Measurements from ENCODE around the gene PPP2R5B.

The PPP2R5B gene

DNA sequence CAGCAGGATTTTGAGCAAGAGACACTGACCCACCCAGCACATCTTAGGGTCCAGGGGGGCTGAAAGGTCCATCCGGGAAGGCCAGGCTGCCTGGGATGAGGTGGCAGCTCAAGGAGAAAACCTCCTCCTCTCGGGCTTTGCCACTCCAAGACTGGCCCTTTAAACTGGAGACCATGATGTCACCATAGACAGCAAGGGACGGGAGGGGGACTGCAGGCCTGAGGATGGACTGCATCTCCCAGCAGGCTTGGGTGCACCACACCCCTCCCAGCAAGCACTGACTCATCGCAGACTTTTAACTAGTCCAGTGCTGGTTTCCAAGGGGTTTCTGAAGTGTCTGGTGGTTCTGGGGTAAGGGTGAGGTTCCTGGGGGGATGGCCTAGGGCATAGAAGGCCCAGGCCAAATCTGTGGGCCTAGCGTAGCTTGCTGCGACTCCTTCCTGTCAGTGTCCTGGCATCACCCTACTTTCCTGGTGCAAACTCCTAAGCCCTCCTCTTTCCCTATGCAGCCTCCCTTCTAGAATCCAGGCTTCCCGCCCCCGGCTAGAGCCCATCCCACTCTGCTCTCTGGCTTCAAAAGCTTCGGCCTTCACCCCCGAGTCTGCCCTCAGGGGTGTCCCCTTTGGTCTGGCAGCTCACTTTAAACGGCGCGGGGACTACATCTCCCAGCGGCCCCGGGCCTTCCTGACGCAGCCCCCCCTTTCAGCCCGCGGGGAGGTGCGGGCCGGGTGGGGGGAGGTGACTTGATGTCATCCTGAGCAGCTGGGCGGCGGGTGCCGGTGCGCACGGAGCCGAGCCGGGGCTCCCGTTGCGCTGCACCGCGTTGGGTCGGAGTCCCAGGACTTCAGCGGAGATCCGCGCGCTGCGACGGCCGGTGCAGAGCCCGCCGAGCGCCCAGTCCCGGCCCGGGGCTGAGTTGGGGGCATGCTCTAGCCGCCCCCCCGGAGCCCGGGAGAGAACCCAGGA lies at the start of gene PPP2R5B:
PPP2R5B (plus strand) TSS at position 746 of the 966 bp plus-strand sequence. CDS start 1,046 bp downstream, outside the sequence.
- peak; percentile 76 to 77 for DNase-seq (ENCODE audit: low read depth in 2 of 2)

DNA sequence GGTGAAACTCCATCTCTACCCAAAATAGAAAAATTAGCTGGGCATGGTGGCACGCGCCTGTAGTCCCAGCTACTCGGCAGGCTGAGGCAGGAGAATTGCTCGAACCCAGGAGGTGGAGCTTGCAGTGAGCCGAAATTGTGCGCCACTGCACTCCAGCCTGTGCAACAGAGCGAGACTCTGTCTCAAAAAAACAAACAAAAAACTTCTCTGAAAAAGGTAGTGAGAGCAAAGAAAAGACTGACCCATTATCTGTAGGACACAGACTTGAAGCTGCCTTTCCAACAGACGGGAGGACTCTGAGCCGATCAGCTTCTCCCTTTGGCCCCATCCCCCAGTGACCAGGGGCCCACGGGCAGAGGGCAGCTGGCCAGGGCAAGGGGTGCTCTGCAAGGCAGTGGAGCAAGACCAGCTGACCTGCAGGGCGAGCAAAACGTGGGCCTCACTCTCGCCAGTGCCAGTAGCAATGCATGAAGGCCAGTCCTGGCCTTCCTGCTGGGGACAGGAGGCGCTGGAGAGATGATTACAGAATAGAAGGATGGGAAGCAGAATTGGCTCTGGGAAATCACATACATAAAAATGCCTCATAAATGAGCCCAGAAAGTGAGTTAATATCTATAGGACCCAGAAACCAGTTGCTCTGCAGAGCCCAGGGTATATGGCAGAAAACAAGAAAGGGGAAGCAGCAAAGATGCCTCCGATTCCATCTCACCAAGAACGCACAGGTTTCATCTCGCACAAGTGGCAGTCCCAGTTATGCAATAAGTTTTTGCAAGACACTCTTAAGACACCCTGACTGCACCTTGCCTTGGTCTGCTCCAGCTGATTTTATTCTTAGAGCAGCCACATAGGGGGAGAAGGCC lies 48.9 kb upstream of the PPP2R5B start:
- DNase-seq (ENCODE audit: low read depth in 2 of 2) = no peak

DNA sequence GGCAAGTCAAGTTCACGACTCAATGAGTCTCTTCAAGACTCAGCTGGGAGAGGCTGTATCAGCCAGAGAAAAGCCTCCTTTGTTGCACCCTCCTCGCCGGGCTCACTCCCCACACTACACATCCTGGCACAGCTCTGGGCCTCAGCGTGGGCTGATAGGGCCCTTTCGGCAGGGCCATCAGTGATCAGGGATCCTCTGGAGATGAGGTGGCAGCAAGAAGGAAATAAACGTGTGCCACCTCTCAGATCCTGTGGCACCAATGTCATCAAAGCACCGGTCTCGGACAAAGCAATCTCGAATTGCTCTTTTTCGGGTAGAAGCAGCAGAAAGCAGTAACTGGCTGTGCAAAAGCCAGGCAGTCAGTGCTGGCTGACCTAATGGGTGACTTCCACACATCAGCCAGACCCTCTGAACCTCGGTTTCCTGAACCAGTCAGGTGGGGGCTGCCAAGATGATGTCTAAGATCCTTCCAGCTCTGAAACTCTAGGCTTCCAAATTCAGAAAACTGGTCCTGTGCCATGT lies 48.2 kb upstream of the PPP2R5B start:
- no peak for DNase-seq (ENCODE audit: low read depth in 2 of 2)

DNA sequence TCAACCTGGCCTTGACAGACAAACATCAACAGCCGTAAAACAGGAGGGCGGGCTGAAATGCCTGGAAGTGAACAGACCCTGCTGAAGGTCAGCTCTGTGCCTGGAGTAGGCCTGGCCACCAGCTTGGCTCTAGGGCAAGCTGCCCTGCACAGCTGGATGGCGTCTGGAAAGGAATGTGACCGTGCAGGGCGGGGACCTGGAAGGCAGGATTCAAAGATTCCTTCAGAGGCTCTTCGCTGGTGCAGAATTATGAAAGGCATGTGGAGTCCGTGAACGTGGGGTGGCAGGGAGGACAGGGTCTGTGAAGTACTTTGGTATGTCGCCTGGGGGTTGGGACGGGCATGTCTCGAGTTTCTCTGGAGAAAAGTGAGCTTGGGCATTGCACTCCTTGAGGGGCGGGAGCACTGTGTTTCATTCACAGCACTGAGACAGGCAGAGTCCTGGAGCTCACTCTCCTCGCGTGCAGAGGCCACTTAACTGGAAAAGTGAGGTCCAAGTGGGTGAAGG lies 47.6 kb upstream of the PPP2R5B start:
- peak in 1 of 2 experiments; percentile 14 for DNase-seq (ENCODE audit: low read depth in 2 of 2)

DNA sequence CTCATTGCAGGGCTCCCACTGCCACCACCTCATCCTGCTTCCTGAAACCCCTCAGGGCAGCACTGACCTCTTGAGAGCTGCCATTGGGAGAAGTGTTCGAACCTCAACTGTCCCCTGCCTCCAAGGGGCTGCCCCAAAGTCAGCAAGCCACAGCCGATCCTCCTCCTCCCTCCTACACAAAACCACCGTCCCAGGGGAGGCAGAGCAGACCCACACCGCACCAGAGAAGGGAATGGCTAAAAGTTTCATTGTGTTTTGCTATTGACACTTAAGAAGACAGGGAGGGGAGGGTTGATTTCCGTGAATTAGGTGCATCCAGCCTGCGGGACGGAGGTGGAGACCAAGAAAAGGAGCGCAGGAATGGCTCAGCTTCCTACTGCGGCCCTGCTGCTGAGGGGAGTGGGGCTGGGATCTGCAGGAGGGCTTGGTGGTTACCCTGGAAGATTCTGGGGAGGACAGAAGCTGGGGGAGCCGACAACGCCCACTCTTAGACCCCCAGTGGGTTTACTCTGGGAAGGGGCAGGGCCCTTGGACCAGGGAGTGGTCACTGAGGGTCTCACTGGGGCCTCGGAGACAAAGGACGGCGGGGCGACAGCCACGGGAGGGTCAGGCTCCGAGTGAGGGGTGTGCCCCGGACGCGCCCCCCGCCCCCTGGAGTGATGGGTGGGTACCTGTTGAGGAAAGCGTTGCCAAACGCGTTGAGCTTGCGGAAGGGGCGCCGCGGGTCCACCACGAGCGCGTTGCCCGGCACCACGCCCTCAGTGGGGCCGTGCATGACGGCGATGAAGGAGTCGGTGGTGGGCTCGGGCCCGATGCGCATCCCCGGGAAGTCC lies 46.9 kb upstream of the PPP2R5B start:
- DNase-seq (ENCODE audit: low read depth in 2 of 2) = no peak

DNA sequence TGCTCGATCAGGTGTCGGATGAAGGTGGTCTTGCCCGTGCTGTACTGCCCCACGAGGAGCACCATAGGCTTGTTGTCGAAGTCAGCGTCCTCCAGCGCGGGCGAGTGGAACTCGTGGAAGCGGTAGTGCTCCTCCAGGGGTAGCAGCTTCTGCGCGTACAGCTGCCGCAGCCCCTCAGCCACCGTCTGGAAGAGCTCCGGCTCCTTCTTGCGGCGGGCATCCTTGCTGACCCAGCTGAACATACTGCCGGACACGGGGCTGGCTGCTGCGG lies 46.3 kb upstream of the PPP2R5B start:
- peak in 1 of 2 experiments; percentile 13 for DNase-seq (ENCODE audit: low read depth in 2 of 2)

DNA sequence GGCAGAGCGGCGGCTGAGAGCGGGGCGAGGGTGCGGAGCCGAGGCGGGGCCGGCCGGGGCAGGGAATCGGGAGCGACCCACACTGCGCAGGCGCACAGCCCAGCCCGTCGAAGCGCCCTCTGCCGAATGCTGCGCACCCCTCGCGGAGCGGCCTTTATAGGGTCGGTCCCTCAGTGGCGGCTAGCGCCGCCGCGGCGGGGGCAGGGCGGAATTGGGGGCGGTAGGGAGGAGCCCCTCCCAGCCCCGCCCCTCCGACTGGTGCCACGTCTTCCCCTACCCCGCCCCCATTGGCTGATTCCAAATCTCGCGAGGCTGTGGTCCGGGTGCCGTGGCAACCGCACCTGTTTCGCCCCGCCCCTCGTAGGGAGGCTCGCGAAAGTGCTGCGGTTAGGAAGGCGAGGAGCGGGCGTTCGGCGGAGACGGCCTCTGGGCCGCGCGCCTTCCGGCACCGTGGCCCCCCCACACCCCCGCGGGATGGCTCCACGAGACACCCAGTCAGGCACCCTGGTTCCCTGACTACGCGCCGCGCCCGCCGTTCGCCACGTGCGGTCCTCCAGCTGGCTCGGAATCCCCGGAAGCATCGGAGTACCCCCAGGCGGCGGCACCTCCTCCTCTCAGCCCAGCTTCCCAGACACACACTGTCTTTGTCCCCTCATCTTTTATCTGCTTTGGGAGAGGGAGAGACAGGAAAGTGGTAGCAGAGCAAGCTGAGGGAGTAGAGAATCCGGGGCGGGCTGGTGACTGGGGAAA lies 45.8 kb upstream of the PPP2R5B start, which contains the start of gene EHD1:
EHD1 (minus strand) TSS at position 128 of the 750 bp plus-strand sequence. CDS start 157 bp downstream, outside the sequence.
- peak; percentile 95 to 96 for DNase-seq (ENCODE audit: low read depth in 2 of 2)

DNA sequence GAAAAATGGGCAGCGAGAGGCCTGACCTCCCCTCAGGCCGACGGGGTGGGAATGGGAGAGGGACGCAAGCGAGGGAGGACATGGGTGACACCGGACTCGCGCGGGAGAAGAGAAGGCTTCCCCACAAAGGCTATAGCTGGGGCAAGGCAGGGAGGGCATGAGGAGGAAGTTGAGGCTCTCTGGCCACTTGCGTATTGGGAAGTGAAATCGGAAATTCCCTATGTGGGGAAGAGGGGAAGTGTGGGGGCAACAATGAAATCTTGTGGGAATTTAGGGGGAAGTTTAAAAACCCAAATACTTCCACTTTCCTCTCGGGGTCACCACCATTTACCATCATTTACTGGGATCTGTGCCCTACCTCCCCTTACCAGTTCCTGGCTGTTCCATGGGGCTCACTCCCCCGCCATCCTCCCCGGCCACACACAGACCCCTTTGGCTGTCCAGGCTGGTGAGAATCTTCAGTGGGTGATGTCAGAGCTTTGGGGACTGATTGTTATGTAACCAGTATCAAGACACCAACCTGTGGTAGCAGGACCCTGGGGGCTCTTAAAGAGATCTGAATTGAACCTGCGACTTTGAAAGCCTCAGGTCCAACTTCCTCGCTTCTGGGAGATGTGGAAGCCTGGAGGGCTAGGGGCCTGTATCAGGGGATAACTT lies 45.1 kb upstream of the PPP2R5B start:
- DNase-seq (ENCODE audit: low read depth in 2 of 2) = no peak

DNA sequence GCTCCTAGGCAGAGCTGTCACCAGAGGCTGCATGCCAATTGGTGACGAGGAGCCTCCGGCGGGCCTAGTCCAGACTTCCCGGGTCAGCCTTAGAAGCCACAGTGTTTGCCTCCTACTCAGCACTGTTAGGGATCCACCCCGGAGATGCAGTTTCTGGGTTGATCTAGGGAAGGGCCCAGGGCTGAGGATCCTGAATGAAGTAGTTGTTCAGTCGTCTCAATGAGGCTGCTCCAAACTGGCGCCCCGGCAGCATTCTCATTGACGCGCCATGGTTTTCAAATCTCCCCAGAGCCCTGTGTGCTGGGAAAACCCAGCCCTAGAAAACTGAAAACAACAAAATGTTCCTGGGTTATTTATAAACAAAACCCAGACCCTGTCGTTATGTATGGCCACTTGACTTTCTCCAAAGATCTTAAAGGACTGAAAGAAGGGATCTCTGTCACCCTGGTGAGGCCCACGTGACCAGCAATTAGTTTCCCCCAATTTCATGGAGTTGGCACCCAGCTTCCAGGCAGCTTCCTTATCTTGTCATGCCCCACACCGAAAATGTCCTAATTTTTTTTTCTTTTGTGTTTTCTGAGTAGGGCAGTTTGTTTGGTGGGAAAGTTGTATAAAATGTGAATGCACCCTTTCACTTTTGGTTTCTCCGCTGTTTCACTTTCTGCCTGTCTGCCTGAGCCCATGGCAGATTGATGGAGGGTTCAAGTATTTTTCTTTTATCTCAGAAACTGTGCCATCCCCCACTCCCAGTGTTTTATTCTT lies 44.1 kb upstream of the PPP2R5B start:
- no peak for DNase-seq (ENCODE audit: low read depth in 2 of 2)

DNA sequence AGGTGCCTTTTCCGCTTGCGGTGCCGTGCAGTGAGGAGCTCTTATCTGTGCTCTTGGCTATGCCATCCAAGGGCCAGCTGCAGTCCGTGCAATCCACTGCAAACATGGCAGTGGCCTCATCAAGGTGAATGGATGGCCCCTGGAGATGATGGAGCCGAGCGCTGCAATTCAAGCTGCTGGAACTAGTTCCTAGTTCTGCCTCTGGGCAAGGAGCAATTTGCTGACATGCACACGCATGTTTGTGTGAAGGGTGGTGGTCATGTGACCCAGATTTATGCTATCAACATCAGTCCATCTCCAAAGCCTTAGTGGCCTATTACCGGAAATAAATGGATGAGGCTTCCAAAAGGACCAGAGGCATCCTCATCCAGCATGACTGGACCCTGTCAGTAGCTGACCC lies 43.0 kb upstream of the PPP2R5B start:
- no peak for DNase-seq (ENCODE audit: low read depth in 2 of 2)

DNA sequence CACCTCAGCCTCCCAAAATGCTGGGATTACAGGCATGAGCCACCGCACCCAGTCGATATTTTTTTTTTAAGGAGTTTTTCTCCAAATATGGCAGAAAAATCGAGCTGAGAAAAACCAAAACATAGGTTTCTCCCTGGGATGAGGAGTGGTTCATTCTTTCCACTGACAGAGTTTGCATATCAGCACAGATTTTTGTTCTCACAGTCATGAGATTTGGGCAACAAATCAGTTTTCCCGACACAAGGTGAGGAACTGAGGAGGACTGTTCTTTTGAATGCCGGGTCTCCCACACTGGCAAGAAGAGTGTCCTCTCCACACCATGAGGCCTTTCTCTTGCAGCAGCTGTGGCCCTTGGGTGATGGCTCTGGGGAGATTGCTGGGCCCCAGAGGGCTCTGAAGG lies 42.2 kb upstream of the PPP2R5B start:
- DNase-seq (ENCODE audit: low read depth in 2 of 2) = no peak

DNA sequence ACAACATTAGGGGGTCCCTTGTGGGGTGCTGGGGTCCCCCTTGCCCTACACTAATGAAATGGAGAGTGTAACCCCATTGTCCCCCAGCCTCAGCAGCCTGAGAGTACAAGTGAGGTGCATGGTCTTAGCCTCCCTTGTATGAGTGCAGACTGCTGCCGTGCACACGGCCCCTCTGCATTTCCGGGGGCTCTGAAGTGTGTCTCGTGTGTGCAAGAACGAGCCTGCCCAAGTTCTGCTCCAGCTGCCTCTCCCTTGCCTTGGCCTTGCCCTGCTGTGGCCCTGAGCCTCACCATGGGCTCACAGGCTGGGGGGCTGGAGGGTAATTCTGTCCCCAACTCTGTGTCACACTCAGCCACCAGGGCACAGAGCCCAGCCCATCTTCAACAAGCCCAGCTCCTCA lies 40.9 kb upstream of the PPP2R5B start:
- DNase-seq (ENCODE audit: low read depth in 2 of 2) = no peak

DNA sequence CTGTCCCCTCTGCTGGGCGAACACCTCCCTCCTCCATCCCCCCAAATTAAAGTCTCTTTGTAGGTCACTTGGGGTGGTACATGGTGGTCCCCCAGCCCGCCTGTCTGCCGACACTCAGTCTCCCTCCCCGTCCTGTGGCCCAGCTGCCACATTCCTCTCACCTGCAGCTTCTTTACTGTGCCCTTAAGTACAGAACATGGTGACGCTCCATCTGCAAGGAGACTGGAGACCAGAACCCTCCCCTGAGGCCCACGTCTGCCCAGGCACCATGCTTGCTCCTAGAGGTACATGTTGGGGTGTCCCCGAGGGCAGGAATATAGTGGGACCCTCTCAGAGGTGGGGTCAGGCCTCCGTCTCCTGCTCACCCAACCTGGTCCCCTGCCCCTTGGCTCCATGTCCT lies 40.5 kb upstream of the PPP2R5B start:
- DNase-seq (ENCODE audit: low read depth in 2 of 2) = no peak

DNA sequence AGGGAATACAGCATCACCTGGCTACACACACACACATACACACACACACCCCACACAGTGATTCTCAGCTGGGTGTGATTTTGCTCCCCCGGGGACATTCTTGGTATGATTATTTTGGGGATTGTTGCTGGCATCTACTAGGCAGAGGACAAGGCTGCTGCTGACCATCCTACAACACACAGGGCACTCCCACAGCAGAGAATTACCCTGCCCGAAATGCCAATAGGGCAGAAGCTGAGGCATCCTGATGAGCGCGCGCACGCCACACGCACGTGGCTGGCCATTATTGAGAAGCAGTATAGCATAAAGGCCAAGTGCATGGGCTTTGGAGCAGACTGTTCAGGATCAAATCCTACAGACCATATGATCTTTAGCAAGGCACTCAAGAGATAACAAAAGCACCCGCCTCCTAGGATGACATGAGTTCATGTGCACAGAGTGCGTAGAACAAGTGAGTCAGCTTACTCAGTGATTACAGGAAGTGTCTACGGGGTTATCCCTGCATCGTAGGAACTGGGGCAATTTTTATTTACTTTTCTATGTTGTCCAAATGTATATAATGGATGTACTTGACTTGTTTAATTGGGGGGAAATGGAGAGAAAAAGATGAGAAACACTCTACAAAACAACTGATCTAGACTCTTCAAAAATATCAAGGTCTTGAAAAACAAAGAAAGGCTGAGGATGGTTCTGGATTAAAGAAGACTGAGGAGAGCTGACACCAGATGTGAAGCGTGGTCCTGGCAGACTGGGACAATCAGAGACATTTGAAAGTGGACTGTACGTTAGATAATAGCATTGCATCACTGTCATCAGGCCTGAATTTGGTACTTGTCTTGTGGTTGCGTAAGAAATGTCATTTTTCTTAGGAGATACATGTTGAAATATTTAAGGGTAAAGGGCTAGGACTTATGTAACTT lies 38.9 kb upstream of the PPP2R5B start:
- DNase-seq (ENCODE audit: low read depth in 2 of 2) = peak in 1 of 2 experiments; percentile 27

DNA sequence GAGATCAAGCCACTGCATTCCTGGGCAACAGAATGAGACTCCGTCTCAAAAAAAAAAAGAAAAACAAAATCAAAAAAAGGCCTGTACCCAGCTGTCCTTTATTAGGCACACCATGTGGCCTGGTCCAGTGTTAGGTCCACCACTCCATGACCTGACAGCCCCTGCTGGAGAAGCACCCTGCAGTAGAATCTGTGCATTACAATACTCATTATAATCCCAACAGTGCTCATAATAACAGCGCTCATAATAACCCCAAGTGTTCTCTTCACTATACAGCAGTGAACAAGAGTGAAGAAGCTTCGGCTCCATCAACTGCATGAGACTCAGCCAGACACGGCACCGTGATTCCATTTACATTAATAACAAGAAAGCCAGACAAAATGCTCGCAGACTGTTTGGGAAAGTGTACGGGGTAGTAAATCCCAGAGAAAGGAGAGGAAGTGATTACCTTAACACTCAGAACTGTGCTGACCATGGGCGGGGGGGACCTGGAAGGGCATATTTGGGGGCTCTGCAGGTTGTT lies 37.2 kb upstream of the PPP2R5B start:
- DNase-seq (ENCODE audit: low read depth in 2 of 2) = no peak

DNA sequence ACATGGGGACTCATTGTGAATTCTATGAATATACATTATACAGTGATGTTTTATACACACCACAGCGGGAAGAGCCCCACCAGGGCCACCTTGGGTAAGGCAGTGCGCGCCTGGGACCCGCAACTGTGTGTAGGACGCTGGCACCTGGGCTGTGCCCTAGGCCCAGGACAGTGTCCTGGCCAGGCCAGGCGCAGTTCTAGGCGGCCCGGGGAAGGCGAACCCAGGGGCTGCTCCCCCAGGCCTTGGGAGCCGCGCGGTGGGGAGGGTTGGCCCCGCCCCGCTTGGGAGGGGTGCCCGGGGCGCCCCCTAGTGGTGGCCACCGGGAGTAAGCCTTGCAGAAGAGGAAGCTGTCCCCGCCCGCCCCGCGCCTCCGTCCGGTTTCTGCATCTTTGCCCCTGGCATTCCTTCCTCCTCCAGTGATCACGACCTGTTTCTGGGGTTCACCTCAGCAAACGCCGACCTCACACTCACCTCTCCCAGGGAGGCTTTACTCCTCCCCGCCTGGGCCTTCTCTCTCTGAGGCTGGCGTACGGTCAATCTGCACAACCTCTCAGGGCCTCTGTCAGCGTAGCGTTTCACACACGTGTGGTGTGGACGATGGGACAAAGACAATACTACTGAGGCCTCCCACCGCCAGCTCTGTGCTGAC lies 36.6 kb upstream of the PPP2R5B start:
- peak in 1 of 2 experiments; percentile 25 for DNase-seq (ENCODE audit: low read depth in 2 of 2)

DNA sequence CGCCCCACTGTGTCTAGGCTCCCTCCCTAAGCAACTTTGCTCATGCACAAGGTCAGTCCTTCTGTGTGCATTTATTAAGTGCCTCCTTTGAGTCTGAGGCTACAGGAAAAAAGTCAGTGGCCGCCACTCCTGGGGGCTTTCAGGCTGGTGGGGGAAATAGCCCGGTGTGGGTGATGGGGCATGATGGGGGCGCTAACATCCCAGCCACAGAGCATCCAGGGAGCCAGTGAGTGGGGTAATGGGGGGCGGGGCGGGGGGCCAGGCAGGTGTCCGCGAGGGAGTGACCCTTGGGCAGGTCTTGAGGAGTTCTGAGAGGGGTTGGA lies 36.1 kb upstream of the PPP2R5B start:
- DNase-seq (ENCODE audit: low read depth in 2 of 2) = no peak
